ENCODE data around the gene ZDHHC4.

The ZDHHC4 gene

DNA sequence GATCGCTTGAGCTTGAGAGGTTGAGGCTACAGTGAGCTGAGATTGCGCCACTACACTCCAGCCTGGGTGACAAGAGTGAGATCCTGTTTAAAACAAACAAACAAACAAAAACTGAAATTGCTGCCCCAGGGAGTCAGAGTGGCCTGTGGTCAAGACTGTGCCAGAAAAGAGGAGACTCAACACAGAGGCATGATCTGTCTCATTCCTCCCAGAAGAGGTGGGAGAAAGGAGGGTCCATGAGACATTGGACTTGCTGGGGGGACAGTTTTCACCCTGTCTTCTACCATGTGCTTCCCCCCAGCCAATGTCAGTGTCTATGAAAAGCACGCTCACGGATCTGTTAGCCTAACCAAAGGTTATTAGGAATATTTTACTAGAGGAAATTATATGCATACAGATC is 41.4 kb downstream of the ZDHHC4 start:
- Histone ChIP-seq H3K36me3 (no peaks in the 10 kb centered on the region; a peak in 1 of 22 replicates), H3K4me3 (no peak overlapping the region), H3K4me1 (peaks cover 23 to 48% (median 34%) of the 10 kb centered on the region in 10 experiments), H3K9me3 (replicated peaks in 1 of 11) (peaks cover 0 to 13% (median 0%) of the 10 kb centered on the region in 11 experiments; a peak in 3 of 22 replicates), H3K27me3 (peaks cover 40 to 57% (median 51%) of the 10 kb centered on the region in 11 experiments), H3K9ac (no peak overlapping the region), H3K4me2 (no peak overlapping the region), H3K27ac (no peak overlapping the region), H4K20me1 (peaks cover 0 to 35% (median 5%) of the 10 kb centered on the region in 11 experiments; a peak in 9 of 22 replicates)
- no peak for TF ChIP-seq Cebpa-rat (IDR thresholded peaks at IDR 0.05)

DNA sequence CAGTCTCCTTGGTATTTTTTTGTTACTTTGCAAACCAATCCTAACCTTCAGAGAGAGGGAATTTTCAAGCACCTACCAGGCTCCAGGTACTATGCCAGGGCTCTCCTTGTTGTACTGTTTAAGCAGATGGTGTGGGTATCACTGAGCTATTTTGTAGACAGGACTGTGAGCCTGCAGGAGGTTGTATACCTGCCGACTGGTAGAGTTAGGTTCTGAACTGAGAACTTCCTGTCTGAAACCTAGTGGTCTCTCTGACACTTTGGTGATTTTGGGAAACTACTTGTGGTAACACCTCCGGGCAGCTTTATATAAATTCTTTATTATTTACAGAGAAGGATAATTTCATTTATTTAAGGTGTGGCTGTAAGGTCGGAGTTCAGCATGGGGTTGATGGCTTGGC is 42.7 kb downstream of the ZDHHC4 start:
- Histone ChIP-seq H3K4me1 (peaks cover 30 to 57% (median 42%) of the 10 kb centered on the region in 10 experiments), H3K4me2 (peak overlapping the region in 4 of 11 experiments; percentile 17 to 58 (median 34); a peak in 4 of 22 replicates), H3K9ac (no peak overlapping the region), H4K20me1 (peaks cover 0 to 22% (median 2%) of the 10 kb centered on the region in 11 experiments; a peak in 8 of 22 replicates), H3K27ac (no peak overlapping the region), H3K27me3 (peaks cover 27 to 43% (median 38%) of the 10 kb centered on the region in 11 experiments), H3K36me3 (no peaks in the 10 kb centered on the region; a peak in 1 of 22 replicates), H3K9me3 (replicated peaks in 1 of 11) (peaks cover 0 to 13% (median 0%) of the 10 kb centered on the region in 11 experiments; a peak in 3 of 22 replicates), H3K4me3 (no peak overlapping the region)
- TF ChIP-seq Cebpa-rat (IDR thresholded peaks at IDR 0.05) = no peak

DNA sequence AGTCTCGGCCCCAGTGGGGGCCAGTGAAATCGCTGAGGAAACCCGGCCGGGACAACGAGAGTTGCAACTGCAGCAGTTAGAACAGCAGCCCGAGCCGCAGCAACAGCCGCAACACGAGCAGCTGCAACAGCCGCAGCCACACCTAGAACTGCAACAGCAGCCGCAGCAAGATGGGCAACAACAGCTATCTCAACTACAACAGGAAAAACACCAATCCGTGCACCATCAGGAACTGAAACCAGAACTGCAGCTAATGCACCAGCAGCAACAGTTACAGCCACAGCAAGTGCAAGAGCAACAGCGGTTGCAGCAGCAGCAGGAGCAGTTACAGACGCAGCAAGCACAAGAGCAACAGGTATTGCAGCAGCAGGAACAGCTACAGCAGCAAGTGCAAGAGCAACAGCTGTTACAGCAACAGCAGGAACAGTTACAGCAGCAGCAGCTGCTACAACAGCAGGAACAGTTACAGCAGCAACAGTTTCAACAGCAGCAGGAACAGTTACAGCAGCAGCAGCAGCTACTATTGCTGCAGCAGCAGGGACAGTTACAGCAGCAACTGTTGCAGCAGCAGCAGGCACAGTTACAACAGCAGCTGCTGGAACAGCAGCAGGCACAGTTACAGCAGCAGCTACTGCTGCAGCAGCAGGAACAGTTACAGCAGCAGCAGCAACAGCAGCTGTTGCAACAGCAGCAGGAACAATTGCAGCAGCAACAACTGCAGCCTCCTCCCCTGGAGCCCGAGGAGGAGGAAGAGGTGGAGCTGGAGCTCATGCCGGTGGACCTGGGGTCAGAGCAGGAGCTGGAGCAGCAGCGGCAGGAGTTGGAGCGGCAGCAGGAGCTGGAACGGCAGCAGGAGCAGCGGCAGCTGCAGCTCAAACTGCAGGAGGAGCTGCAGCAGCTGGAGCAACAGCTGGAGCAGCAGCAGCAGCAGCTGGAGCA is 44.2 kb downstream of the ZDHHC4 start:
- Histone ChIP-seq H3K27me3 (peaks cover 14 to 29% (median 24%) of the 10 kb centered on the region in 11 experiments), H3K36me3 (no peaks in the 10 kb centered on the region; a peak in 1 of 22 replicates), H4K20me1 (peaks cover 0 to 12% (median 0%) of the 10 kb centered on the region in 11 experiments; a peak in 3 of 22 replicates), H3K9me3 (replicated peaks in 1 of 11) (peaks cover 0 to 13% (median 0%) of the 10 kb centered on the region in 11 experiments; a peak in 3 of 22 replicates), H3K9ac (no peak overlapping the region), H3K4me1 (peaks cover 26 to 49% (median 34%) of the 10 kb centered on the region in 10 experiments), H3K4me2 (peak overlapping the region; percentile 17 to 65 (median 41); a peak in 19 of 22 replicates), H3K4me3 (no peak overlapping the region), H3K27ac (no peak overlapping the region)
- TF ChIP-seq Cebpa-rat (IDR thresholded peaks at IDR 0.05) = peak in 5 of 11 experiments; percentile 13 to 83 (median 46); a peak in 5 of 22 replicates

DNA sequence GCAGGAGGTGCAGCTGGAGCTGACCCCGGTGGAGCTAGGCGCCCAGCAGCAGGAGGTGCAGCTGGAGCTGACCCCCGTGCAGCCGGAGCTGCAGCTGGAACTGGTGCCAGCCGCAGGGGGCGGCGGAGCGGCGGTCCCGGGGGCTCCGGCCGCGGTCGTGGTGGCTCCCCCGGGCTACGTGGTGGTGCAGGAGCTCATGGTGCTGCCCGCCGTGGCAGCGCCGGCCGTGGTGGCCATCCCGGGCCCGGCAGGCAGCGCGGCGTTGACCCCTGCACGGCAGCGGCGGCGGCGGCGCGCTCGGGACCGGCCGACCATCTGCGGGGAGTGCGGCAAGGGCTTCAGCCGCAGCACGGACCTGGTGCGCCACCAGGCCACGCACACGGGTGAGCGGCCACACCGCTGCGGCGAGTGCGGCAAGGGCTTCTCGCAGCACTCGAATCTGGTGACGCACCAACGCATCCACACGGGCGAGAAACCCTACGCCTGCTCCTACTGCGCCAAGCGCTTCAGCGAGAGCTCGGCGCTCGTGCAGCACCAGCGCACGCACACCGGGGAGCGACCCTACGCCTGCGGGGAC is 45.0 kb downstream of the ZDHHC4 start:
- H3K9ac ChIP-seq = no peak overlapping the region
- H3K4me3 ChIP-seq = no peak overlapping the region
- no peak overlapping the region for H3K27ac ChIP-seq
- H3K36me3 ChIP-seq = no peaks in the 10 kb centered on the region; a peak in 1 of 22 replicates
- peak overlapping the region in 3 of 11 experiments; percentile 17 to 51 (median 51); a peak in 1 of 22 replicates for H3K4me2 ChIP-seq
- peaks cover 0 to 4% (median 0%) of the 10 kb centered on the region in 11 experiments; a peak in 1 of 22 replicates for H4K20me1 ChIP-seq
- peaks cover 6 to 22% (median 16%) of the 10 kb centered on the region in 11 experiments for H3K27me3 ChIP-seq
- H3K4me1 ChIP-seq = peaks cover 24 to 43% (median 31%) of the 10 kb centered on the region in 10 experiments
- TF ChIP-seq Cebpa-rat (IDR thresholded peaks at IDR 0.05) = no peak
- peaks cover 0 to 13% (median 0%) of the 10 kb centered on the region in 11 experiments; a peak in 3 of 22 replicates for H3K9me3 ChIP-seq (replicated peaks in 1 of 11)

DNA sequence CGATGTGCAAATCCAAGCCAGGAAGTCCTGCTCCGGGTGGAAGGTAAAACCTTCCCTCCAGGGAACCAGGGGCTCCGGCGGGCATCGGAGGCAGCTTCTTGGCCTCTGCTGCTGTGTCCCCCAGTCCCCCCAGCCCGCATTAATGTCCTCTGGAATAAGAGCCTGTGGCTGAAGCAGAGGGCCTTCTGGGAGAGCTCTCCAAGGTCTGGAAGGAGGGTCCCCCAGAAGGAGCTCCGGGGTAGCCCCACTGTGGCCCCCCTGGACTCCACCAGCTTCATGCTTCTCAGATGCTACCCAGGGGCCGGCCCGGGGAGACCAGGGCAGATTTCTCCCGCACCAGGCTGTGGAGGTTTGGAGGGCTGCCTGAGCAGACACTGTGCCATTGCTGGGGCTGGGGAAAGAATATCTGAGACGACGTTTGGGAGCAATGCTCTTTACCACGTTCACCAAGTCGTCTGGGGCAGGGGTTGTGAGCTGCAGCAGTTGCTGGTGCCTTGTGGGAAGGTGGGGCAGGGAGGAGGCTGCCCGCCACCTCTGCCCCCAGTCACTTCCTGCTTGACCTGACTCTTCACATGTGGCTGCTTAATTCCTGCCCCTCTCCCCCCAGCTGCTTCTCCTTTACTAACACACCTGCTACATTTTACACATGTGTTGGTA is 46.5 kb downstream of the ZDHHC4 start:
- no peak overlapping the region for H3K4me3 ChIP-seq

DNA sequence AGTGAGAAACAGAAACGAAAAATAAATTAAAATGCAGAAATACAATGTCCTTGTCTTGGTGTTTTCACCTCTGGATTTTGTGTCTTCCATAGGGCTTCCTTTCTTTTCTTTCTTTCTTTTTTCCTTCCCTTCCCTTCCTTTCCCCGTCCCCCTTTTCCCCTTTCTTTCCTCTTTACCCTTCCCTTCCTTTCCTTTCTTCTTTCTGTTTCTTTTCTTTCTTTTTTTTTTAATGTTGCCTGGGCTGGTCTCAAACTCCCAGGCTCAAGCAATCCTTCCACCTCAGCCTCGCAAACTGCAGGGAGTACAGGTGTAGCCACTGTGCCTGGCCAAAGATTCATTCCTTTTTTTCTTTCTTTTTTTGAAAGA is 47.0 kb downstream of the ZDHHC4 start:
- Histone ChIP-seq H3K4me1 (peaks cover 24 to 40% (median 30%) of the 10 kb centered on the region in 10 experiments), H3K9ac (peak overlapping the region in 2 of 11 experiments; percentile 16 to 54; a peak in 2 of 22 replicates), H3K4me3 (no peak overlapping the region), H4K20me1 (peaks cover 0 to 4% (median 0%) of the 10 kb centered on the region in 11 experiments; a peak in 1 of 22 replicates), H3K36me3 (no peaks in the 10 kb centered on the region; a peak in 1 of 22 replicates), H3K27ac (no peak overlapping the region), H3K4me2 (peak overlapping the region; percentile 21 to 71 (median 57); a peak in 20 of 22 replicates), H3K9me3 (replicated peaks in 1 of 11) (peaks cover 0 to 13% (median 0%) of the 10 kb centered on the region in 11 experiments; a peak in 3 of 22 replicates), H3K27me3 (peaks cover 0 to 4% (median 0%) of the 10 kb centered on the region in 11 experiments; a peak in 2 of 22 replicates)
- TF ChIP-seq Cebpa-rat (IDR thresholded peaks at IDR 0.05) = no peak

More for the DNA sequence above, 46.5 kb downstream of the ZDHHC4 start:
- Histone ChIP-seq H3K9me3 (replicated peaks in 1 of 11) (peaks cover 0 to 13% (median 0%) of the 10 kb centered on the region in 11 experiments; a peak in 3 of 22 replicates), H3K27me3 (peaks cover 0 to 7% (median 1%) of the 10 kb centered on the region in 11 experiments; a peak in 5 of 22 replicates), H3K4me2 (peak overlapping the region; percentile 21 to 71 (median 57); a peak in 20 of 22 replicates), H3K36me3 (no peaks in the 10 kb centered on the region; a peak in 1 of 22 replicates), H4K20me1 (peaks cover 0 to 4% (median 0%) of the 10 kb centered on the region in 11 experiments; a peak in 1 of 22 replicates), H3K9ac (peak overlapping the region in 2 of 11 experiments; percentile 16 to 54; a peak in 2 of 22 replicates), H3K4me1 (peaks cover 24 to 40% (median 30%) of the 10 kb centered on the region in 10 experiments), H3K27ac (peak overlapping the region in 1 of 11 experiments; percentile 21; a peak in 1 of 22 replicates)
- no peak for TF ChIP-seq Cebpa-rat (IDR thresholded peaks at IDR 0.05)

DNA sequence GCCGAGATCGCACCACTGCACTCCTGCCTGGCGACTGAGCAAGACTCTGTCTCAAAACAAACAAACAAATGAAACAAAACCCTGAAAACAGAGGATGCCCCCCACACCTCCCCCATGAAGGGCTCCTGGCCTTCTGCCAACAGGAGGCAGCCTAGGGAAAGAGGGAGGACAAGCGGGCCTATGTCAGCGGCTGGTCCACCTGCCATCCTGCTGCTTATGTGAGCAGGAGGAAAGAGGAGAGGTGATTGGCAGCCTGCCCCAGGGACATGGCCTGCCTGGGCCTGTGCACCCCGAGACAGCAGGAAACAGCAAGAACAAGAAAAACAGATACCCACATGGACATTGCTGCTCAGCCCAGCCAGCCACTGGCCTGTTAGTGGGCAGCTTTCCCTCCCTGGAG is 50.8 kb downstream of the ZDHHC4 start:
- Histone ChIP-seq H3K4me3 (no peak overlapping the region), H3K9ac (no peak overlapping the region), H3K4me2 (no peak overlapping the region), H4K20me1 (no peaks in the 10 kb centered on the region), H3K27me3 (no peaks in the 10 kb centered on the region), H3K27ac (no peak overlapping the region), H3K36me3 (no peaks in the 10 kb centered on the region), H3K9me3 (replicated peaks in 1 of 11) (no peaks in the 10 kb centered on the region), H3K4me1 (peaks cover 8 to 26% (median 16%) of the 10 kb centered on the region in 10 experiments; a peak in 19 of 20 replicates)
- TF ChIP-seq Cebpa-rat (IDR thresholded peaks at IDR 0.05) = no peak
